GM18858 (cell line): ENCODE measurements around the gene ADAMTS17.
"Not testable (repeated sequence)": the region's sequence is repeated elsewhere in the genome, so short reads cannot be mapped to it uniquely, and the experiment has no call there.

Experiments
- ATAC-seq: cut with Tn5 transposase; IDR thresholded peaks from one replicate; pipeline ENCODE4 v1.9.1; 2021; ENCODE audit not compliant: unreplicated experiment

The ADAMTS17 gene

DNA sequence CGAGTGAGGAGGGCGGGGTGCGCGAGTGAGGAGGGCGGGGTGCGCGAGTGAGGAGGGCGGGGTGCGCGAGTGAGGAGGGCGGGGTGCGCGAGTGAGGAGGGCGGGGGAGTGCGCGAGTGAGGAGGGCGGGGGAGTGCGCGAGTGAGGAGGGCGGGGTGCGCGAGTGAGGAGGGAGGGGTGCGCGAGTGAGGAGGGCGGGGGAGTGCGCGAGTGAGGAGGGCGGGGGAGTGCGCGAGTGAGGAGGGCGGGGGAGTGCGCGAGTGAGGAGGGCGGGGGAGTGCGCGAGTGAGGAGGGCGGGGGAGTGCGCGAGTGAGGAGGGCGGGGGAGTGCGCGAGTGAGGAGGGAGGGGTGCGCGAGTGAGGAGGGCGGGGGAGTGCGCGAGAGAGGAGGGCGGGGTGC, 415.2 kb downstream of the ADAMTS17 start:
- not testable (repeated sequence) for ATAC-seq

- ATAC-seq = no peak
Observed at GRCh38 chr15:99925661-99926461, 415.9 kb downstream of the ADAMTS17 start.

- no peak for ATAC-seq
Observed at GRCh38 chr15:99923711-99924110, 418.1 kb downstream of the ADAMTS17 start.
